ENCODE results near the gene MGAT4C.

- TF ChIP-seq POLR2AphosphoS5 (IDR thresholded peaks at IDR 0.05; ENCODE audit: low read depth) (no peak), CTCF (conservative IDR thresholded peaks at IDR 0.05; ENCODE audit: low read depth in 2 of 2) (no peak), ZNF462 (CRISPR knock-in tag; IDR thresholded peaks at IDR 0.05) (no peak), NANOG (IDR thresholded peaks at IDR 0.05; ENCODE audit: borderline replicate concordance) (no peak), EZH2phosphoT487 (IDR thresholded peaks at IDR 0.05; ENCODE audit: unreplicated experiment) (no peak), ZNF331 (CRISPR knock-in tag; IDR thresholded peaks at IDR 0.05; ENCODE audit: low read depth) (no peak), EZH2 (IDR thresholded peaks at IDR 0.05; ENCODE audit: low read depth, unreplicated experiment) (no peak)
Observed at GRCh38 chr12:85956081-85956480, 300.1 kb downstream of the MGAT4C start.

Measured in GM23338 (cell line).